ENCODE results near the gene GPR37L1.

The GPR37L1 gene

GRCh38 chr1:202157945-202158344, 35.2 kb downstream of the GPR37L1 start:
- no peak for TF ChIP-seq CTCF (IDR thresholded peaks at IDR 0.05; ENCODE audit: low read depth, low read length, missing control alignments)
- no peak for DNase-seq (ENCODE audit: low read depth)
- no peak overlapping the region for H3K4me3 ChIP-seq (ENCODE audit: low read depth, low read length)
- in situ Hi-C loops (cut with HindIII; ENCODE audit: low sequenced_read_pairs) = no loop called here

GRCh38 chr1:202158810-202159533, 36.3 kb downstream of the GPR37L1 start:
- in situ Hi-C loops (cut with HindIII; ENCODE audit: low sequenced_read_pairs) = no loop called here
- no peak for TF ChIP-seq CTCF (IDR thresholded peaks at IDR 0.05; ENCODE audit: low read depth, low read length, missing control alignments)
- no peak for DNase-seq (ENCODE audit: low read depth)
- no peak overlapping the region for H3K4me3 ChIP-seq (ENCODE audit: low read depth, low read length)

GRCh38 chr1:202159534-202160371, 37.0 kb downstream of the GPR37L1 start:
- DNase-seq (ENCODE audit: low read depth) = no peak
- in situ Hi-C loops (cut with HindIII; ENCODE audit: low sequenced_read_pairs) = no loop called here
- no peak overlapping the region for H3K4me3 ChIP-seq (ENCODE audit: low read depth, low read length)
- TF ChIP-seq CTCF (IDR thresholded peaks at IDR 0.05; ENCODE audit: low read depth, low read length, missing control alignments) = no peak

- TF ChIP-seq CTCF (IDR thresholded peaks at IDR 0.05; ENCODE audit: low read depth, low read length, missing control alignments) = no peak
- H3K4me3 ChIP-seq (ENCODE audit: low read depth, low read length) = no peak within 1 kb of the TSS
- DNase-seq (ENCODE audit: low read depth) = no peak
- in situ Hi-C loops (cut with HindIII; ENCODE audit: low sequenced_read_pairs) = no loop called here
Measured at GRCh38 chr1:202160377-202160940, 37.7 kb downstream of the GPR37L1 start, which contains the start of gene PTPN7. Gene PTPN7, minus strand, starts transcription at chr1:202160602. Its CDS starts 1,200 bp downstream, at chr1:202159402.

- in situ Hi-C loops (cut with HindIII; ENCODE audit: low sequenced_read_pairs) = no loop called here
- no peak for DNase-seq (ENCODE audit: low read depth)
- no peak overlapping the region for H3K4me3 ChIP-seq (ENCODE audit: low read depth, low read length)
- TF ChIP-seq CTCF (IDR thresholded peaks at IDR 0.05; ENCODE audit: low read depth, low read length, missing control alignments) = no peak
Measured at GRCh38 chr1:202161151-202162046, 38.7 kb downstream of the GPR37L1 start.

- no peak for TF ChIP-seq CTCF (IDR thresholded peaks at IDR 0.05; ENCODE audit: low read depth, low read length, missing control alignments)
- in situ Hi-C loops (cut with HindIII; ENCODE audit: low sequenced_read_pairs) = no loop called here
- DNase-seq (ENCODE audit: low read depth) = no peak
- no peak overlapping the region for H3K4me3 ChIP-seq (ENCODE audit: low read depth, low read length)
Measured at GRCh38 chr1:202162047-202162417, 39.3 kb downstream of the GPR37L1 start.
